ENCODE results near the gene BCAR3.

GRCh38 chr1:93713341-93713740, 31.7 kb upstream of the BCAR3 start:
- TF ChIP-seq CTCF (tag by site-specific recombination; IDR thresholded peaks at IDR 0.05) (no peak), ZNF677 (tag by site-specific recombination; IDR thresholded peaks at IDR 0.05) (no peak), ZNF654 (tag by site-specific recombination; IDR thresholded peaks at IDR 0.05; ENCODE audit: low read depth) (no peak), ZBTB11 (tag by site-specific recombination; conservative IDR thresholded peaks at IDR 0.05; ENCODE audit: low read depth) (no peak), ZNF529 (tag by site-specific recombination; IDR thresholded peaks at IDR 0.05; ENCODE audit: insufficient replicate concordance) (no peak), ZBTB48 (tag by site-specific recombination; IDR thresholded peaks at IDR 0.05) (no peak), ZNF274 (IDR thresholded peaks at IDR 0.05; ENCODE audit: low read length) (no peak), ZNF274 (tag by site-specific recombination; IDR thresholded peaks at IDR 0.05; ENCODE audit: borderline replicate concordance) (no peak)
